Natural killer cell (primary cell): Measurements from ENCODE around the gene NGLY1. TPM values are rescaled to one million over a fixed set of nuclear protein-coding genes. Genes with fewer than 3 reads are reported as not detected.

Source experiments
- ATAC-seq, 3 donors: fragments of 150-1000 bp in 2 of 3; fragments of 200-7000 bp in 1 of 3; cut with Tn5 transposase; 1 replicate in 1 of 3; 2 replicates in 2 of 3; pipeline ENCODE4 v1.10.0; 2021; ENCODE audit warnings: mild to moderate bottlenecking in 2 of 3, moderate library complexity in 2 of 3
- DNase-seq, 2 donors: peaks; one replicate each; pipeline versions ENCODE4 v3.0.0 to v3.0.0-alpha.2; 2013 to 2021; ENCODE audit warnings: mixed read lengths in 1 of 2
- H3K27ac ChIP-seq: one replicate; pipeline ENCODE4 v1.5.1; 2013; ENCODE audit warnings: mild to moderate bottlenecking, low read length
- H3K27me3 ChIP-seq: one replicate; pipeline ENCODE4 v1.6.1; 2013; ENCODE audit warnings: low read length; ENCODE audit not compliant: control insufficient read depth, insufficient read depth
- H3K36me3 ChIP-seq: one replicate; pipeline ENCODE4 v1.6.1; 2013; ENCODE audit warnings: low read length; ENCODE audit not compliant: control insufficient read depth, insufficient read depth
- H3K4me1 ChIP-seq: one replicate; pipeline ENCODE4 v1.6.1; 2013; ENCODE audit warnings: low read length; ENCODE audit not compliant: control insufficient read depth, insufficient read depth
- H3K4me3 ChIP-seq: one replicate; pipeline ENCODE4 v1.5.1; 2013; ENCODE audit warnings: low read length
- H3K9me3 ChIP-seq: one replicate; pipeline ENCODE4 v1.6.1; 2013; ENCODE audit warnings: low read length; ENCODE audit not compliant: control insufficient read depth, insufficient read depth
- H3K27ac Mint-ChIP-seq, 2 donors: one replicate each; pipeline ENCODE4 v1.8.0; 2022; ENCODE audit warnings: mild to moderate bottlenecking in 2 of 2, mixed read lengths in 2 of 2, moderate library complexity in 1 of 2
- H3K27me3 Mint-ChIP-seq, 2 donors: one replicate each; pipeline ENCODE4 v1.8.0; 2022; ENCODE audit warnings: low read depth in 2 of 2, mixed read lengths in 2 of 2
- H3K36me3 Mint-ChIP-seq: one replicate; pipeline ENCODE4 v1.8.0; 2022; ENCODE audit warnings: mixed read lengths
- H3K4me1 Mint-ChIP-seq, 2 donors: one replicate each; pipeline ENCODE4 v1.8.0; 2022; ENCODE audit warnings: mixed read lengths in 2 of 2
- H3K4me3 Mint-ChIP-seq: one replicate; pipeline ENCODE4 v1.8.0; 2022; ENCODE audit warnings: mild to moderate bottlenecking, moderate library complexity, mixed read lengths
- H3K9me3 Mint-ChIP-seq, 2 donors: one replicate each; pipeline ENCODE4 v1.8.0; 2022; ENCODE audit warnings: mixed read lengths in 2 of 2
- CTCF ChIP-seq: fragments of 200-600 bp; IDR thresholded peaks from one replicate; pipeline ENCODE4 v1.8.0; 2022; ENCODE audit warnings: antibody characterized with exemption
- WGBS: methylation state at CpG from one replicate; pipeline ENCODE4 v1.1.7; 2013; ENCODE audit warnings: missing lambda C conversion rate; ENCODE audit not compliant: insufficient coverage; 5-methylcytosine and 5-hydroxymethylcytosine counted together
- intact Hi-C: fragments of 100-400 bp; cut with micrococcal nuclease; formaldehyde crosslinking; loops from one replicate; pipeline ENCODE4 v1.14.2; 2022
- total RNA-seq, 4 donors: library from RNA; stranded (reverse); fragments of 120-200 nt in 1 of 4; gene quantifications; one replicate each; pipeline versions ENCODE4 v1.2.3 to v1.2.4, GENCODE V29; 2013 to 2022

Gene NGLY1
- total RNA-seq, 3 donors from 2014 or later (not counting 1 experiment from before 2014, with no cell fraction given) = 63.0 to 93.5 (median 88.6) TPM

DNA sequence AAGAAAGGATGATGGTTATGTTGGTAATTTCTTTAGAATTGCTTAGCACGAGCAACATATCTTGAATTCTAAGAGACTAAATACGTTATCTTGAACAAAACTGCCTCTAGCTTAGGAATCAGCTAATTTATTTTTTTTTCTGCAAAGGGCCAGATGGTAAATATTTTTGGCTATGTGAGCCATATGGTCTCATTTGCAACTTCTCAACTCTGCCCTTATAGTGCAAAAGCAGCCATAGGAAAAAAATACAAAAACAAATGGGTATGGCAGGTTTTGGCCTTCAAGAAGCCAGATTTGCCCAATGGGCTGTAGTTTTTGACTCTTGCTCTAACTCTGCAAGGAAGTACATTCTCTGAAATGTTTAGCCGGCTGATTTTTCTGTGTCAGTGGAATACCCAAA, 18.5 kb upstream of the NGLY1 start:
- Histone ChIP-seq H3K9me3 (no peaks in the 10 kb centered on the region), H3K27me3 (no peaks in the 10 kb centered on the region), H3K4me1 (no peaks in the 10 kb centered on the region), H3K4me3 (no peak overlapping the region), H3K27ac (no peak overlapping the region), H3K36me3 (no peaks in the 10 kb centered on the region)
- Mint-ChIP-seq H3K9me3 (no peaks in the 10 kb centered on the region), H3K27ac (no peak overlapping the region), H3K4me3 (no peak overlapping the region), H3K36me3 (no peaks in the 10 kb centered on the region), H3K4me1 (no peaks in the 10 kb centered on the region), H3K27me3 (peaks cover 6 to 20% of the 10 kb centered on the region in 2 donors)
- TF ChIP-seq CTCF = no peak
- WGBS = 89% methylated on average over 3 of the region's 3 CpGs
- ATAC-seq (no peak), DNase-seq (no peak)
- intact Hi-C loops = no loop called here

- intact Hi-C loops = loop anchor here (5.0 kb wide), 1 partner anchor 122 kb away; no protein-coding TSS in a partner anchor
Measured at GRCh38 chr3:25789596-25790556, 6.6 kb upstream of the NGLY1 start, which contains the start of gene OXSM. Gene OXSM, plus strand, starts transcription at chr3:25790090. Its CDS starts 931 bp downstream, at chr3:25791021.

GRCh38 chr3:25789209-25789595, 6.0 kb upstream of the NGLY1 start:
- WGBS = 25% methylated on average over 1 of the region's 2 CpGs

More at GRCh38 chr3:25789596-25790556, 6.6 kb upstream of the NGLY1 start, which contains the start of gene OXSM:
- no peak for TF ChIP-seq CTCF
- Histone ChIP-seq H3K9me3 (no peaks in the 10 kb centered on the region), H3K4me3 (peak within 1 kb of the TSS; percentile 75), H3K27me3 (no peaks in the 10 kb centered on the region), H3K4me1 (peaks cover 4% of the 10 kb centered on the region), H3K36me3 (peaks cover 4% of the 10 kb centered on the region), H3K27ac (peak within 1 kb of the TSS; percentile 95)
- peaks cover 24 to 30% of the 10 kb centered on the region in 2 donors for H3K4me1 Mint-ChIP-seq
- DNase-seq (peak; percentile 84 to 98), ATAC-seq (peak; percentile 90 to 94 (median 92))
- H3K27me3 Mint-ChIP-seq = no peaks in the 10 kb centered on the region
- peak within 1 kb of the TSS; percentile 96 to 100 for H3K27ac Mint-ChIP-seq
- under 1% methylated on average over 47 of the region's 56 CpGs for WGBS
- peaks cover 5% of the 10 kb centered on the region for H3K36me3 Mint-ChIP-seq
- peak within 1 kb of the TSS; percentile 96 for H3K4me3 Mint-ChIP-seq
- no peaks in the 10 kb centered on the region for H3K9me3 Mint-ChIP-seq

More at GRCh38 chr3:25789209-25789595, 6.0 kb upstream of the NGLY1 start:
- H3K27ac Mint-ChIP-seq = peak overlapping the region; percentile 96 to 100
- no peaks in the 10 kb centered on the region for H3K36me3 Mint-ChIP-seq
- H3K27ac ChIP-seq = peak overlapping the region; percentile 95
- DNase-seq (no peak), ATAC-seq (no peak)
- TF ChIP-seq CTCF = no peak
- no peaks in the 10 kb centered on the region for H3K9me3 Mint-ChIP-seq
- H3K9me3 ChIP-seq = no peaks in the 10 kb centered on the region
- peaks cover 4% of the 10 kb centered on the region for H3K4me1 ChIP-seq
- H3K4me3 ChIP-seq = peak overlapping the region; percentile 75
- intact Hi-C loops = loop anchor here (5.0 kb wide), 1 partner anchor 123 kb away; no protein-coding TSS in a partner anchor
- H3K27me3 Mint-ChIP-seq = no peaks in the 10 kb centered on the region
- H3K27me3 ChIP-seq = no peaks in the 10 kb centered on the region
- H3K4me3 Mint-ChIP-seq = peak overlapping the region; percentile 96
- peaks cover 30 to 33% of the 10 kb centered on the region in 2 donors for H3K4me1 Mint-ChIP-seq
- H3K36me3 ChIP-seq = peaks cover 3% of the 10 kb centered on the region
